ENCODE results near the gene LRRC75B.

Gene LRRC75B

GRCh38 chr22:24590596-24591173 lies 2.2 kb downstream of the LRRC75B start:
- Histone ChIP-seq H3K4me1 (ENCODE audit: control insufficient read depth, low read depth, low read length) (peaks cover 3% of the 10 kb centered on the region), H3K27me3 (ENCODE audit: insufficient read depth, low read length, poor library complexity) (no peaks in the 10 kb centered on the region), H3K79me1 (ENCODE audit: low read length) (peaks cover 2% of the 10 kb centered on the region), H3K36me3 (ENCODE audit: control insufficient read depth, insufficient read depth, low read length) (no peaks in the 10 kb centered on the region), H3K9ac (ENCODE audit: low read length) (no peak overlapping the region), H4K5ac (ENCODE audit: low read length) (no peak overlapping the region), H3K79me2 (ENCODE audit: control insufficient read depth, insufficient read depth, low read length) (no peaks in the 10 kb centered on the region), H2AK5ac (ENCODE audit: low read length) (no peak overlapping the region), H3K23ac (ENCODE audit: low read length) (peak overlapping the region; percentile 15), H3K27ac (ENCODE audit: low read depth, low read length) (no peak overlapping the region), H4K8ac (ENCODE audit: low read depth, low read length) (no peak overlapping the region), H2BK120ac (ENCODE audit: low read depth, low read length) (no peak overlapping the region), H2BK15ac (replicated peaks; ENCODE audit: low read depth) (no peak overlapping the region), H3K4me3 (ENCODE audit: low read length) (no peak overlapping the region), H3K18ac (ENCODE audit: low read length) (no peak overlapping the region), H2BK5ac (ENCODE audit: low read length) (no peak overlapping the region), H3K4ac (ENCODE audit: low read depth, low read length) (no peak overlapping the region), H3K56ac (ENCODE audit: low read length) (no peak overlapping the region), H3K4me2 (ENCODE audit: low read length) (no peak overlapping the region)
- no peak for DNase-seq
- no CpG with 5 or more reads among the region's 12 CpGs for WGBS (ENCODE audit: extremely low coverage, insufficient coverage, low lambda C conversion rate)

GRCh38 chr22:24589518-24590030 lies 3.3 kb downstream of the LRRC75B start:
- peaks cover 3% of the 10 kb centered on the region for H3K4me1 ChIP-seq (ENCODE audit: control insufficient read depth, low read depth, low read length)
- no peak overlapping the region for H3K56ac ChIP-seq (ENCODE audit: low read length)
- no peak overlapping the region for H4K5ac ChIP-seq (ENCODE audit: low read length)
- no peak overlapping the region for H3K23ac ChIP-seq (ENCODE audit: low read length)
- no peak for DNase-seq
- no peak overlapping the region for H2BK120ac ChIP-seq (ENCODE audit: low read depth, low read length)
- H3K79me1 ChIP-seq (ENCODE audit: low read length): peaks cover 2% of the 10 kb centered on the region
- H3K79me2 ChIP-seq (ENCODE audit: control insufficient read depth, insufficient read depth, low read length): no peaks in the 10 kb centered on the region
- H2AK5ac ChIP-seq (ENCODE audit: low read length): no peak overlapping the region
- H3K4ac ChIP-seq (ENCODE audit: low read depth, low read length): no peak overlapping the region
- H4K8ac ChIP-seq (ENCODE audit: low read depth, low read length): no peak overlapping the region
- no CpG with 5 or more reads among the region's 7 CpGs for WGBS (ENCODE audit: extremely low coverage, insufficient coverage, low lambda C conversion rate)
- no peak overlapping the region for H2BK5ac ChIP-seq (ENCODE audit: low read length)
- no peak overlapping the region for H3K9ac ChIP-seq (ENCODE audit: low read length)
- no peak overlapping the region for H3K4me2 ChIP-seq (ENCODE audit: low read length)
- H3K36me3 ChIP-seq (ENCODE audit: control insufficient read depth, insufficient read depth, low read length): no peaks in the 10 kb centered on the region
- H3K27me3 ChIP-seq (ENCODE audit: insufficient read depth, low read length, poor library complexity): no peaks in the 10 kb centered on the region
- H3K27ac ChIP-seq (ENCODE audit: low read depth, low read length): no peak overlapping the region
- no peak overlapping the region for H3K18ac ChIP-seq (ENCODE audit: low read length)
- H2BK15ac ChIP-seq (replicated peaks; ENCODE audit: low read depth): no peak overlapping the region
- H3K4me3 ChIP-seq (ENCODE audit: low read length): no peak overlapping the region

- no peak overlapping the region for H2AK5ac ChIP-seq (ENCODE audit: low read length)
- no peak overlapping the region for H3K9ac ChIP-seq (ENCODE audit: low read length)
- H2BK15ac ChIP-seq (replicated peaks; ENCODE audit: low read depth): no peak overlapping the region
- H3K23ac ChIP-seq (ENCODE audit: low read length): no peak overlapping the region
- H3K79me1 ChIP-seq (ENCODE audit: low read length): peaks cover 2% of the 10 kb centered on the region
- H4K5ac ChIP-seq (ENCODE audit: low read length): no peak overlapping the region
- H3K79me2 ChIP-seq (ENCODE audit: control insufficient read depth, insufficient read depth, low read length): no peaks in the 10 kb centered on the region
- no peak for DNase-seq
- no peak overlapping the region for H2BK5ac ChIP-seq (ENCODE audit: low read length)
- no peak overlapping the region for H2BK120ac ChIP-seq (ENCODE audit: low read depth, low read length)
- H3K27me3 ChIP-seq (ENCODE audit: insufficient read depth, low read length, poor library complexity): no peaks in the 10 kb centered on the region
- no peak overlapping the region for H3K4ac ChIP-seq (ENCODE audit: low read depth, low read length)
- no peak overlapping the region for H3K27ac ChIP-seq (ENCODE audit: low read depth, low read length)
- no CpG with 5 or more reads among the region's 21 CpGs for WGBS (ENCODE audit: extremely low coverage, insufficient coverage, low lambda C conversion rate)
- H3K4me3 ChIP-seq (ENCODE audit: low read length): no peak overlapping the region
- no peak overlapping the region for H4K8ac ChIP-seq (ENCODE audit: low read depth, low read length)
- peaks cover 3% of the 10 kb centered on the region for H3K4me1 ChIP-seq (ENCODE audit: control insufficient read depth, low read depth, low read length)
- no peak overlapping the region for H3K4me2 ChIP-seq (ENCODE audit: low read length)
- H3K36me3 ChIP-seq (ENCODE audit: control insufficient read depth, insufficient read depth, low read length): no peaks in the 10 kb centered on the region
- no peak overlapping the region for H3K56ac ChIP-seq (ENCODE audit: low read length)
- H3K18ac ChIP-seq (ENCODE audit: low read length): no peak overlapping the region
Observed at GRCh38 chr22:24588757-24589481, 4.0 kb downstream of the LRRC75B start.

GRCh38 chr22:24588381-24588756 lies 4.5 kb downstream of the LRRC75B start:
- Histone ChIP-seq H3K27ac (ENCODE audit: low read depth, low read length) (no peak overlapping the region), H3K4me3 (ENCODE audit: low read length) (no peak overlapping the region), H3K27me3 (ENCODE audit: insufficient read depth, low read length, poor library complexity) (no peaks in the 10 kb centered on the region), H3K56ac (ENCODE audit: low read length) (no peak overlapping the region), H3K4ac (ENCODE audit: low read depth, low read length) (no peak overlapping the region), H3K4me1 (ENCODE audit: control insufficient read depth, low read depth, low read length) (peaks cover 3% of the 10 kb centered on the region), H3K36me3 (ENCODE audit: control insufficient read depth, insufficient read depth, low read length) (no peaks in the 10 kb centered on the region), H2AK5ac (ENCODE audit: low read length) (no peak overlapping the region), H4K5ac (ENCODE audit: low read length) (no peak overlapping the region), H3K79me1 (ENCODE audit: low read length) (peaks cover 2% of the 10 kb centered on the region), H3K18ac (ENCODE audit: low read length) (no peak overlapping the region), H3K9ac (ENCODE audit: low read length) (no peak overlapping the region), H2BK15ac (replicated peaks; ENCODE audit: low read depth) (no peak overlapping the region), H4K8ac (ENCODE audit: low read depth, low read length) (no peak overlapping the region), H3K79me2 (ENCODE audit: control insufficient read depth, insufficient read depth, low read length) (no peaks in the 10 kb centered on the region), H2BK5ac (ENCODE audit: low read length) (no peak overlapping the region), H2BK120ac (ENCODE audit: low read depth, low read length) (no peak overlapping the region), H3K4me2 (ENCODE audit: low read length) (no peak overlapping the region), H3K23ac (ENCODE audit: low read length) (no peak overlapping the region)
- no CpG with 5 or more reads among the region's 13 CpGs for WGBS (ENCODE audit: extremely low coverage, insufficient coverage, low lambda C conversion rate)
- DNase-seq: no peak

GRCh38 chr22:24587948-24588347 lies 4.9 kb downstream of the LRRC75B start:
- no CpG with 5 or more reads among the region's 8 CpGs for WGBS (ENCODE audit: extremely low coverage, insufficient coverage, low lambda C conversion rate)

More at GRCh38 chr22:24587948-24588347, 4.9 kb downstream of the LRRC75B start:
- Histone ChIP-seq H3K23ac (ENCODE audit: low read length) (no peak overlapping the region), H2AK5ac (ENCODE audit: low read length) (no peak overlapping the region), H4K8ac (ENCODE audit: low read depth, low read length) (no peak overlapping the region), H3K4me3 (ENCODE audit: low read length) (no peak overlapping the region), H2BK120ac (ENCODE audit: low read depth, low read length) (no peak overlapping the region), H3K18ac (ENCODE audit: low read length) (no peak overlapping the region), H3K79me2 (ENCODE audit: control insufficient read depth, insufficient read depth, low read length) (no peaks in the 10 kb centered on the region), H3K27me3 (ENCODE audit: insufficient read depth, low read length, poor library complexity) (no peaks in the 10 kb centered on the region), H3K56ac (ENCODE audit: low read length) (no peak overlapping the region), H3K4me1 (ENCODE audit: control insufficient read depth, low read depth, low read length) (peaks cover 3% of the 10 kb centered on the region), H3K4me2 (ENCODE audit: low read length) (no peak overlapping the region), H4K5ac (ENCODE audit: low read length) (no peak overlapping the region), H2BK15ac (replicated peaks; ENCODE audit: low read depth) (no peak overlapping the region), H3K27ac (ENCODE audit: low read depth, low read length) (no peak overlapping the region), H3K36me3 (ENCODE audit: control insufficient read depth, insufficient read depth, low read length) (no peaks in the 10 kb centered on the region), H3K9ac (ENCODE audit: low read length) (no peak overlapping the region), H3K4ac (ENCODE audit: low read depth, low read length) (no peak overlapping the region), H2BK5ac (ENCODE audit: low read length) (no peak overlapping the region), H3K79me1 (ENCODE audit: low read length) (peaks cover 2% of the 10 kb centered on the region)
- DNase-seq: no peak
